Measurements from ENCODE around the gene ARFGEF3. TPM values are rescaled to one million over a fixed set of nuclear protein-coding genes. Genes with fewer than 3 reads are reported as not detected.

ARFGEF3 gene
- total RNA-seq, 1 donor from 2014 or later = 24.0 TPM

DNA sequence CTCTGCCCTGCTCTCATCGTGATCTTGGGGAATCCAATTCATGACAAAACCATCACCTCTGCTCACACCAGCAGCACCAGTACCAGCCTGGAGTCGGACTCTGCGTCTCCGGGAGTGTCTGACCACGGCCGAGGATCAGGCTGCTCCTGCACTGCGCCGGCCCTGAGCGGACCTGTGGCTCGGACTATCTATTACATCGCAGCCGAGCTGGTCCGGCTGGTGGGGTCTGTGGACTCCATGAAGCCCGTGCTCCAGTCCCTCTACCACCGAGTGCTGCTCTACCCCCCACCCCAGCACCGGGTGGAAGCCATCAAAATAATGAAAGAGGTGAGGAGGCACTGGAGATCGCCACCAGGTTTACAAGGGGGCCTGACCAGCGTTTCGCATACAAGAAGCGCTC is 93.7 kb downstream of the ARFGEF3 start:
- Mint-ChIP-seq H3K9me3 (no peaks in the 10 kb centered on the region), H3K27me3 (no peaks in the 10 kb centered on the region), H3K4me1 (ENCODE audit: unreplicated experiment) (peaks cover 9% of the 10 kb centered on the region), H3K27ac (no peak overlapping the region), H3K4me3 (no peak overlapping the region), H3K36me3 (peaks cover 11% of the 10 kb centered on the region)
- no peak for DNase-seq (ENCODE audit: extremely low spot score, unreplicated experiment)
- TF ChIP-seq, protein P1, sequence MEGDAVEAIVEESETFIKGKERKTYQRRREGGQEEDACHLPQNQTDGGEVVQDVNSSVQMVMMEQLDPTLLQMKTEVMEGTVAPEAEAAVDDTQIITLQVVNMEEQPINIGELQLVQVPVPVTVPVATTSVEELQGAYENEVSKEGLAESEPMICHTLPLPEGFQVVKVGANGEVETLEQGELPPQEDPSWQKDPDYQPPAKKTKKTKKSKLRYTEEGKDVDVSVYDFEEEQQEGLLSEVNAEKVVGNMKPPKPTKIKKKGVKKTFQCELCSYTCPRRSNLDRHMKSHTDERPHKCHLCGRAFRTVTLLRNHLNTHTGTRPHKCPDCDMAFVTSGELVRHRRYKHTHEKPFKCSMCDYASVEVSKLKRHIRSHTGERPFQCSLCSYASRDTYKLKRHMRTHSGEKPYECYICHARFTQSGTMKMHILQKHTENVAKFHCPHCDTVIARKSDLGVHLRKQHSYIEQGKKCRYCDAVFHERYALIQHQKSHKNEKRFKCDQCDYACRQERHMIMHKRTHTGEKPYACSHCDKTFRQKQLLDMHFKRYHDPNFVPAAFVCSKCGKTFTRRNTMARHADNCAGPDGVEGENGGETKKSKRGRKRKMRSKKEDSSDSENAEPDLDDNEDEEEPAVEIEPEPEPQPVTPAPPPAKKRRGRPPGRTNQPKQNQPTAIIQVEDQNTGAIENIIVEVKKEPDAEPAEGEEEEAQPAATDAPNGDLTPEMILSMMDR (conservative IDR thresholded peaks at IDR 0.05) = no peak

DNA sequence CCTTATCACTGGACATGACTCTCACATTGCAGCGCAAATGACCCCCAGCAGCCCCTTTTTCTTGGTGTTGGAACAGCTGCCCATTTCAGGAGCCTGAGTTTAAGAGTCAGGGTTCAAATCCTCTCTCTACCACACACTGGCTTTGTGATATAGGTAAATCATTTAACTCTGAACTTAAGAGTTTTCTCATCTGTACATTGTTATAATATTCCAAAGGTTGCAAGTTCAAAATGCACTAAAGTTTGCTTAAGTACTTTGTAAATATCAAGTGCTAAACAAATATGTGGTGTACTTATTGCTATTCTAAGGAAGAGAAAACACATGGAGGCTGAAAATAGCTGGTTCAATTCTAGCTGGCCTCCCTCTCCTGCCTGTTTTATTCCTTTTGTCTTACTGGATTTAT is 95.9 kb downstream of the ARFGEF3 start:
- TF ChIP-seq, protein P1 (conservative IDR thresholded peaks at IDR 0.05) = no peak
- Mint-ChIP-seq H3K4me1 (ENCODE audit: unreplicated experiment) (no peaks in the 10 kb centered on the region), H3K4me3 (no peak overlapping the region), H3K27ac (no peak overlapping the region), H3K9me3 (no peaks in the 10 kb centered on the region), H3K27me3 (no peaks in the 10 kb centered on the region), H3K36me3 (peaks cover 6% of the 10 kb centered on the region)
- DNase-seq (ENCODE audit: extremely low spot score, unreplicated experiment) = no peak

DNA sequence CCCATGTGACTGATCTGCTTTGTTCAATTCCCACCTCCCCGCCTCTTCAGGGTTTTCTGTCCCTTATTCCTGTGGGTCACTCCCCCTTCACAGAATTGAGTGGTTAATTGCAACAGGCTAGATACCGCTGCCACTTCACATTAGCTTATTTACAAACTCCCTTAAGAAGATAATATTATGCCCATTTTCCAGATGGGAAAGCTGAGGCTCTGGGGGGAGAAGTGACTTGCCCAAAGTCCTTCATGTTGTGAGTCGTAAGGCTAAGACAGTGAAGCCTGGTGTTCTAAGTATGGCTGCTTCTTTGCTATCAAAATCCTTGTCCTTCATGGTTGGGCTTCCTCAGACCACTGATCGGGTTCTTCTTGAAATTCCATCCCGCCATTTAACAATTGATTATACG is 96.5 kb downstream of the ARFGEF3 start:
- H3K9me3 Mint-ChIP-seq = no peaks in the 10 kb centered on the region
- no peak overlapping the region for H3K4me3 Mint-ChIP-seq
- H3K36me3 Mint-ChIP-seq = peaks cover 6% of the 10 kb centered on the region
- no peaks in the 10 kb centered on the region for H3K4me1 Mint-ChIP-seq (ENCODE audit: unreplicated experiment)
- TF ChIP-seq, protein P1 (conservative IDR thresholded peaks at IDR 0.05) = no peak
- no peak overlapping the region for H3K27ac Mint-ChIP-seq
- no peak for DNase-seq (ENCODE audit: extremely low spot score, unreplicated experiment)
- no peaks in the 10 kb centered on the region for H3K27me3 Mint-ChIP-seq

DNA sequence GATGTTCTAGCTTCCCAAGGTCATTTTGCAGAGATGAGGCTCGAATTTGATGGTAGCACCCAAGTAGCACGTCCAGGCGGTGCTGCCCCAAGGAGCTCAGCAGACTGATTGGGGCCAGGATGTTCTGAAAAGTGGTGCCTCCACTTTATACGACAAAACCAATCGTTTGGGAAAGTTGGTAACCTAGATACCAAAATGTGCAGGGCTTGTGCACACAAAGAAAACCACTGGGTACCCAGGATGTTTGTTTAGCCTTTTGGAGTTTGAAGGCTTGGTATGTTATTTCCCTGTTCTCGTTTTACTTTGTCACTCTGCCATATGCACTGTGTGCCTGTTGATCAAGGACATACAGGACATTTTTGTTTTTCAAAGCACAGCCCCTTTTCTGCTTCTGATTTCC is 97.3 kb downstream of the ARFGEF3 start:
- DNase-seq (ENCODE audit: extremely low spot score, unreplicated experiment) = no peak
- Mint-ChIP-seq H3K27me3 (no peaks in the 10 kb centered on the region), H3K36me3 (peaks cover 6% of the 10 kb centered on the region), H3K4me1 (ENCODE audit: unreplicated experiment) (no peaks in the 10 kb centered on the region), H3K9me3 (no peaks in the 10 kb centered on the region), H3K4me3 (no peak overlapping the region), H3K27ac (no peak overlapping the region)
- TF ChIP-seq, protein P1 (conservative IDR thresholded peaks at IDR 0.05) = no peak

DNA sequence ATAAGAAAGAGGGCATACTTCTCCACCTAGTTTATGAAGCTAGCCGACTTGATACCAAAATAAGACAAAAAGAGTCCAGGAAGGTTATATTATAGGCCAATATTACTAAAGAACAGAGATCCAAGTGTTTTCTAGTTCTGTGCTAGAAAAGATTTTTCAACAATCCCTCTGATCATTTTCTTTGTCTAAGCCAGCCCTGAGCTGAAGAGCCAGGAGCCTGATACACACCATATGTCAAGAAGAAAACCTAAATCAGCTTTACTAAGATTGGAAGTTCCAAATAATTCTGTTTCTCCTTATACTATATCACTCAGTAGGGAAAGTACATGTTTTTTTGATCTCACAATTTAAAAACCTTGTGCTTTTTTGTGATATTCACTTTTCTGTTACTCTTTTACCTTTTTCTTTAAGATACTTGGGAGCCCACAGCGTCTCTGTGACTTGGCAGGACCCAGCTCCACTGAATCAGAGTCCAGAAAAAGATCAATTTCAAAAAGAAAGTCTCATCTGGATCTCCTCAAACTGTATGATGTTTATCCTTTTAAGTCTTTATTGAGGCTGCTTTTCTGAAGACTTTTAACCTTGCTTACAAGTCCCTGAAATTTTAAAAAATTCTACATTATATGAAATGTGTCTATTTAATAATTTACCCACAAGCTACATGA is 99.5 kb downstream of the ARFGEF3 start:
- no peaks in the 10 kb centered on the region for H3K9me3 Mint-ChIP-seq
- no peaks in the 10 kb centered on the region for H3K27me3 Mint-ChIP-seq
- no peaks in the 10 kb centered on the region for H3K4me1 Mint-ChIP-seq (ENCODE audit: unreplicated experiment)
- TF ChIP-seq, protein P1 (conservative IDR thresholded peaks at IDR 0.05) = no peak
- peaks cover 2% of the 10 kb centered on the region for H3K36me3 Mint-ChIP-seq
- no peak overlapping the region for H3K4me3 Mint-ChIP-seq
- DNase-seq (ENCODE audit: extremely low spot score, unreplicated experiment) = no peak
- no peak overlapping the region for H3K27ac Mint-ChIP-seq

Data from type B pancreatic cell (in vitro differentiated cells).